RWPE2 (cell line): ENCODE results near the gene RHOB.

Experiments
- ATAC-seq: fragments of 200-7000 bp; cut with Tn5 transposase; 3 replicates; pipeline ENCODE4 v1.9.1; 2021; ENCODE audit warnings: low read depth
- DNase-seq: peaks from one replicate; pipeline ENCODE4 v3.0.0-alpha.2; 2020; ENCODE audit warnings: low spot score
- H3K27ac ChIP-seq: fragments of 450-650 bp; 2 replicates; pipeline ENCODE4 v1.5.1; 2017; ENCODE audit warnings: mild to moderate bottlenecking; ENCODE audit not compliant: poor library complexity, severe bottlenecking
- H3K27me3 ChIP-seq: fragments of 250-450 bp; sonication (Bioruptor Pico); 2 replicates; pipeline ENCODE4 v1.5.1; 2021; ENCODE audit warnings: mild to moderate bottlenecking, moderate library complexity; ENCODE audit not compliant: insufficient read depth, poor library complexity, severe bottlenecking
- H3K36me3 ChIP-seq: fragments of 250-450 bp; sonication (Bioruptor Pico); 2 replicates; pipeline ENCODE4 v1.5.1; 2020; ENCODE audit warnings: low read depth, mild to moderate bottlenecking, moderate library complexity
- H3K4me1 ChIP-seq: fragments of 250-450 bp; sonication (Bioruptor Pico); 2 replicates; pipeline ENCODE4 v1.5.1; 2021; ENCODE audit warnings: mild to moderate bottlenecking, moderate library complexity; ENCODE audit not compliant: insufficient read depth, poor library complexity, severe bottlenecking
- H3K4me3 ChIP-seq: fragments of 250-450 bp; sonication (Bioruptor Pico); 2 replicates; pipeline ENCODE4 v1.5.1; 2021; ENCODE audit warnings: mild to moderate bottlenecking, moderate library complexity; ENCODE audit not compliant: severe bottlenecking
- H3K9me3 ChIP-seq: fragments of 250-450 bp; sonication (Bioruptor Pico); 2 replicates; pipeline ENCODE4 v1.5.1; 2021; ENCODE audit warnings: mild to moderate bottlenecking, moderate library complexity; ENCODE audit not compliant: severe bottlenecking
- TF ChIP-seq, protein P1 (sequence below): fragments of 450-650 bp; IDR thresholded peaks from one replicate; pipeline ENCODE4 v1.5.1; 2017; ENCODE audit warnings: mild to moderate bottlenecking, moderate library complexity; ENCODE audit not compliant: poor library complexity, severe bottlenecking

RHOB gene

DNA sequence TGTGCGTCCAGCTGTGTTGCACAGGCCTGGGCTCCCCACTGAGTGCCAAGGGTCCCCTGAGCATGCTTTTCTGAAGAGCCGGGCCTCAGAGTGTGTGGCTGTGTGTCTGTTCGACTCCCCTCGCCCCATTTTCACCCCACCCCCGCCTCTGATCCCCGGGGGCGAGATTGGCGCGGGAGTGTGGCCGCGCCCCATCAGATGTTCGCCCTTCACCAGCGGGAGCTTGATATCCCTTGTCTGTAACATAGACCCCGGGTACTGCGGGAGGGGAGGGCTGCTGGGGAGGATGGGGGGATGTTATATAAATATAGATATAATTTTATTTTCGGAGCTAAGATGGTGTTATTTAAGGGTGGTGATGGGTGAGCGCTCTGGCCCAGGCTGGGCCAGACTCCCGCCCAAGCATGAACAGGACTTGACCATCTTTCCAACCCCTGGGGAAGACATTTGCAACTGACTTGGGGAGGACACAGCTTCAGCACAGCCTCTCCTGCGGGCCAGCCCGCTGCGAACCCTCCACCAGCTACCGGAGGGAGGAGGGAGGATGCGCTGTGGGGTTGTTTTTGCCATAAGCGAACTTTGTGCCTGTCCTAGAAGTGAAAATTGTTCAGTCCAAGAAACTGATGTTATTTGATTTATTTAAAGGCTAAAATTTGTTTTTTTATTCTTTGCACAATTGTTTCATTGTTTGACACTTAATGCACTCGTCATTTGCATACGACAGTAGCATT, 1.5 kb downstream of the RHOB start:
- no peaks in the 10 kb centered on the region for H3K9me3 ChIP-seq
- H3K4me3 ChIP-seq: peak overlapping the region; percentile 70
- TF ChIP-seq, protein P1, sequence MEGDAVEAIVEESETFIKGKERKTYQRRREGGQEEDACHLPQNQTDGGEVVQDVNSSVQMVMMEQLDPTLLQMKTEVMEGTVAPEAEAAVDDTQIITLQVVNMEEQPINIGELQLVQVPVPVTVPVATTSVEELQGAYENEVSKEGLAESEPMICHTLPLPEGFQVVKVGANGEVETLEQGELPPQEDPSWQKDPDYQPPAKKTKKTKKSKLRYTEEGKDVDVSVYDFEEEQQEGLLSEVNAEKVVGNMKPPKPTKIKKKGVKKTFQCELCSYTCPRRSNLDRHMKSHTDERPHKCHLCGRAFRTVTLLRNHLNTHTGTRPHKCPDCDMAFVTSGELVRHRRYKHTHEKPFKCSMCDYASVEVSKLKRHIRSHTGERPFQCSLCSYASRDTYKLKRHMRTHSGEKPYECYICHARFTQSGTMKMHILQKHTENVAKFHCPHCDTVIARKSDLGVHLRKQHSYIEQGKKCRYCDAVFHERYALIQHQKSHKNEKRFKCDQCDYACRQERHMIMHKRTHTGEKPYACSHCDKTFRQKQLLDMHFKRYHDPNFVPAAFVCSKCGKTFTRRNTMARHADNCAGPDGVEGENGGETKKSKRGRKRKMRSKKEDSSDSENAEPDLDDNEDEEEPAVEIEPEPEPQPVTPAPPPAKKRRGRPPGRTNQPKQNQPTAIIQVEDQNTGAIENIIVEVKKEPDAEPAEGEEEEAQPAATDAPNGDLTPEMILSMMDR: no peak
- peaks cover 21% of the 10 kb centered on the region for H3K36me3 ChIP-seq
- H3K27ac ChIP-seq: peak overlapping the region; percentile 58
- peaks cover 25% of the 10 kb centered on the region for H3K4me1 ChIP-seq
- ATAC-seq (no peak), DNase-seq (no peak)
- no peaks in the 10 kb centered on the region for H3K27me3 ChIP-seq

DNA sequence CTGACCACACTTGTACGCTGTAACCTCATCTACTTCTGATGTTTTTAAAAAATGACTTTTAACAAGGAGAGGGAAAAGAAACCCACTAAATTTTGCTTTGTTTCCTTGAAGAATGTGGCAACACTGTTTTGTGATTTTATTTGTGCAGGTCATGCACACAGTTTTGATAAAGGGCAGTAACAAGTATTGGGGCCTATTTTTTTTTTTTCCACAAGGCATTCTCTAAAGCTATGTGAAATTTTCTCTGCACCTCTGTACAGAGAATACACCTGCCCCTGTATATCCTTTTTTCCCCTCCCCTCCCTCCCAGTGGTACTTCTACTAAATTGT, 2.1 kb downstream of the RHOB start:
- Histone ChIP-seq H3K27me3 (no peaks in the 10 kb centered on the region), H3K36me3 (peaks cover 21% of the 10 kb centered on the region), H3K9me3 (no peaks in the 10 kb centered on the region), H3K4me3 (peak overlapping the region; percentile 70), H3K27ac (peak overlapping the region; percentile 58), H3K4me1 (peaks cover 19% of the 10 kb centered on the region)
- ATAC-seq (no peak), DNase-seq (no peak)
- TF ChIP-seq, protein P1: no peak

DNA sequence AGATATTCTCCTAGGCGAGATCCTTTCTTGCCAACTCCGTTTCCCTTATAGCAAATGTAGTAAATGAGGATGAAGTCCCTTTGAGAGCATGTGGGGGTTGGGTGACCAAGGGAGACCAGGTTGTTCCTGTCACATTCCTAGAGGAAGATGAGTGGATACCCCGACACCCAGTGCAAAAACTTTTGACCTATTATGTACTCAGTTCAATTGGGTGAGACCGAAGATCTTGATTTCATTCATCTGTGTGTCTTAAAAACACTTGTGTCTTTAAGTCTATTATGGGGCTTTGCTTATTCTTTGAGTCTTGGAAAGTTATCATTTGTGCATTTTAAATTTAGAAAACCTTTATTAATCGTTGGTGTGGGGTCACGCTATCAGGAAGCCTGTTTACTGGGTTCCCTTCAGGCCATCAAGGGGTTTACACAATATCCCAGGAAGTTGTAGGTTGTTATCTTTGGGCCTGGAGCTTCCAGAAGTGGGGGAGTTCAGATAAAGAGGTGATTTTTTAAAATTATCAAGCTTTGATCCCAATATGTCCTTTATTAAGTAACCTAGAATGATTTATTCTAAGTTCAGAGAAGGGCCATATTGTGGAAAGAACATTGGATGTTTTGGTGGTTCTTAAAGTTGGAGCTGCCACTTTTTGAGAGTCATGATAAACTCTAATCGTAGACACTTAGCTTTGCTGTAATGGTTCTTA, 2.8 kb downstream of the RHOB start:
- H3K36me3 ChIP-seq: peaks cover 21% of the 10 kb centered on the region
- DNase-seq (no peak), ATAC-seq (no peak)
- H3K9me3 ChIP-seq: no peaks in the 10 kb centered on the region
- no peak overlapping the region for H3K4me3 ChIP-seq
- H3K27ac ChIP-seq: peak overlapping the region; percentile 58
- peaks cover 16% of the 10 kb centered on the region for H3K4me1 ChIP-seq
- no peaks in the 10 kb centered on the region for H3K27me3 ChIP-seq
- TF ChIP-seq, protein P1: no peak

DNA sequence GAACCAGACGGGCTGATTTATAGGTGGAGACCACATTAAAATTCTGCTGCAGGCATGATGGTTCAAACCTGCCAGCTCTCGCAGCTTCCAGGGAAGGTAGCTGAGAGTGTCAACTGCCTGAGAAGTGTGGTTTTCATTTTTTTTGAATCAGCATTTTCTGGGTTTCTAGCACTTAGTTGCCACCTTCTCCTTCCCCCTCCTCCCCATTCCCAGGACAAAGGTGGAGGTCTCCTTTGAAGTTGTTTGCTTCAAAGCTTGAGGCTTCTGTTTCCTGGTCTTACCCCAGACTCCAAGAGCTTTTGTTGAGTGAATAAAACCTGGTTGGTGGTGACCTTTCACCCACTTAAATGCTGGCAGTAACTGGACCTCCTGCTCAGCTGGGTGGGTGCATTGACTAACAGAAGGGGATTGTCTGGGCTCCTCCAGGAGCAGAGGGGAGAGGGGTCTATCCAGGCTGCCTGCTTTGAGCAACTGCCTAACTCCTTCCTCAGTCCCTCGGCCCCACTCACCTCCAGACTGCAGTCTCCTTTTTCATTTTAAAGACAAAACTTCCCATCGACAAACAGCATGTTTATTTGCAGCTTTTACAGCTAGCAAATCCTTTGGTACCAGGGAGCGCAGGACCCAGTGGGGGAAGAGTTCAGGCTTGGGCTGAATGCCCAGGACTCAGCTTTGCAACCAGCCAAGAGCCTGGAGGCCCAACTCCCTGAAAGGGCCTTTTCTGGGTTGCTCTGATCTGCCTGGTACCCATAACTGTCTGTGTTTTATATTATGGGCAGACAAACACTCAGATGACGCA, 3.5 kb downstream of the RHOB start:
- Histone ChIP-seq H3K4me3 (no peak overlapping the region), H3K9me3 (no peaks in the 10 kb centered on the region), H3K27me3 (no peaks in the 10 kb centered on the region), H3K36me3 (peaks cover 21% of the 10 kb centered on the region), H3K4me1 (peaks cover 16% of the 10 kb centered on the region), H3K27ac (peak overlapping the region; percentile 58)
- DNase-seq (no peak), ATAC-seq (no peak)
- TF ChIP-seq, protein P1: no peak
